Kidney (tissue), 14 donors: ENCODE results near the gene THADA. TPM values are rescaled to one million over a fixed set of nuclear protein-coding genes. Genes with fewer than 3 reads are reported as not detected.

ENCODE experiments used
- DNase-seq, 5 donors: peaks; one replicate each; pipeline ENCODE4 v3.0.0-alpha.2; 2013 to 2020
- FAIRE-seq: peaks from 2 replicates; lab custom pipeline; 2012; peaks lifted over from hg19 to GRCh38; lab: Jason Lieb, UNC
- H3K27ac ChIP-seq, 2 donors: one replicate each; pipeline ENCODE4 v1.7.0; 2013; ENCODE audit warnings: low read depth in 2 of 2, low read length in 2 of 2, inconsistent platforms in 1 of 2
- H3K27me3 ChIP-seq: one replicate; pipeline ENCODE4 v1.7.1; 2013; ENCODE audit warnings: low read length, inconsistent platforms; ENCODE audit not compliant: control insufficient read depth, insufficient read depth
- H3K36me3 ChIP-seq, 3 donors: one replicate each; pipeline versions ENCODE4 v1.7.0 to v1.7.1; 2013; ENCODE audit warnings: low read length in 3 of 3, control low read depth in 1 of 3, inconsistent platforms in 1 of 3; ENCODE audit not compliant: insufficient read depth in 3 of 3, control insufficient read depth in 2 of 3
- H3K4me1 ChIP-seq, 3 donors: one replicate each; pipeline versions ENCODE4 v1.7.0 to v1.7.1; 2013; ENCODE audit warnings: low read length in 3 of 3, inconsistent platforms in 1 of 3, low read depth in 1 of 3; ENCODE audit not compliant: control insufficient read depth in 2 of 3, insufficient read depth in 2 of 3
- H3K4me3 ChIP-seq, 3 donors: one replicate each; pipeline versions ENCODE4 v1.7.0 to v1.8.1; 2013; ENCODE audit warnings: low read length in 3 of 3, control low read depth in 1 of 3, inconsistent platforms in 1 of 3
- H3K9ac ChIP-seq, 3 donors: one replicate each; pipeline versions ENCODE4 v1.7.0 to v1.7.1; 2013; ENCODE audit warnings: low read length in 3 of 3, control low read depth in 1 of 3, inconsistent platforms in 1 of 3
- H3K9me3 ChIP-seq, 3 donors: one replicate each; pipeline versions ENCODE4 v1.7.0 to v1.7.1; 2013; ENCODE audit warnings: low read length in 3 of 3, control low read depth in 1 of 3, inconsistent platforms in 1 of 3; ENCODE audit not compliant: control insufficient read depth in 2 of 3, insufficient read depth in 1 of 3
- CTCF ChIP-seq: IDR thresholded peaks from 3 replicates; pipeline ENCODE4 v1.5.1; 2012; ENCODE audit warnings: mild to moderate bottlenecking, moderate library complexity, borderline replicate concordance; ENCODE audit not compliant: insufficient read depth; ENCODE audit errors: extremely low read depth
- intact Hi-C: fragments of 100-400 bp; cut with DNase I; formaldehyde crosslinking; loops from one replicate; pipeline ENCODE4 v1.11.1; 2022
- polyA plus RNA-seq: library from polyadenylated mRNA; stranded (reverse); fragments of 350-450 nt; fragmentation: Illumina TruSeq; extraction: RNeasy Lipid Tissue Mini Kit (QIAGEN cat#74804); gene quantifications from one replicate; pipeline ENCODE4 v1.2.3, GENCODE V29; 2014; ENCODE audit warnings: low read depth, low replicate concordance; ENCODE audit not compliant: insufficient read depth
- total RNA-seq: library from RNA; stranded (reverse); fragmentation: NEBNext Ultra II Directional; extraction: Animal tissue kit (Norgen Biotek cat#: 25700); gene quantifications from one replicate; pipeline ENCODE4 v1.2.1, GENCODE V29; 2021
- donor health status: control.
- donor health status: control.
- donor health status: control.
- donor health status: control.
- donor health status: control.
- donor health status: DM: yes; HTN: yes; CAD: no.
- donor health status: Normal renal cell carcinoma (clear cell type).

The THADA gene
- total and polyA plus RNA-seq, 2 donors from 2014 or later, result 21.4 to 45.1 TPM

- peak in 1 of 5 donors; percentile 23 for DNase-seq
- TF ChIP-seq CTCF, result no peak
- no peak overlapping the region for H3K4me3 ChIP-seq
- H3K36me3 ChIP-seq, result no peaks in the 10 kb centered on the region
- no peak overlapping the region for H3K27ac ChIP-seq
- FAIRE-seq, result no peak
- H3K27me3 ChIP-seq, result no peaks in the 10 kb centered on the region
- peaks cover 2 to 9% (median 9%) of the 10 kb centered on the region in 3 donors for H3K4me1 ChIP-seq
- no peak overlapping the region for H3K9ac ChIP-seq
- intact Hi-C loops, result no loop called here
- H3K9me3 ChIP-seq, result no peaks in the 10 kb centered on the region
These were observed 293.5 kb downstream of the THADA start for GRCh38 chr2:43302182-43302960.

DNA sequence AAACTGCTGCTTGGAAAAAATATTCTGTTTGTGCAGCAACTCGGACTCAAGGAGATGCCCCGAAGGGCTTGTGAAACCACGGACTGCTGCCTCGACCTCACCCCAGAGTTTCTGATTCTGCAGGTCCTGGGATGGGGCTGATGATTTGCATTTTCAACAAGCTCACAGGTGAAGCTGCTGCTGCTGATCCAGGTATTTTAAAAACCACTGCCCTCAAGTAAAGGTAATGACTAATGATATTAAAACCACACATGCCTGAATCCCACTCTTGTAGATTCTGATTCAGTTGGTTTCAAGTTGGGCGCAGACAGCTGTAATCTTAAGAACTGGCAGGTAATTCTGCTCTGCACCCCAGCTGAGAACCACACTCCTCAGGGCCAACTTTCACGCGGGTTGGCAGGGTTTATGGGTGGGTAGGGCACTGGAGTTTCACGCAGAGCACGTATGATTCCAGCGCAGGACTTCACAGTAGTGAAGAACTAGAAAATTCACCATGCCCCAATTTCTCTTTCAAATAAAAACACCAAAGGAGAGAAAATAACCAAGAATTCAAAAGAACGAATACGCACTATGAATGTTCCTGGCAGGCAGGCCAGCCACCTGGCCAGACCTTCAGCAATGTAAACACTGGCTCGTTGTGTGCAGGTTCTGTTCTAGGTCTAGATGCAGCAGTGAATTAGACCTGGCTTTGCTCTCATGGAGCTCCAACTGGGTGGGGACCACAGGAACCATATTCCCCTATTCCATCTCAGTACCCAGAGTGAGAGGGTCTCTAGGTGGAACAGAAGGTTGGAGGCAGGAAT lies 294.9 kb downstream of the THADA start:
- intact Hi-C loops, result no loop called here
- H3K27ac ChIP-seq, result peak overlapping the region in 1 of 2 donors; percentile 20
- H3K36me3 ChIP-seq, result no peaks in the 10 kb centered on the region
- H3K4me1 ChIP-seq, result peaks cover 2 to 9% (median 7%) of the 10 kb centered on the region in 3 donors
- no peak for FAIRE-seq
- no peak for DNase-seq
- H3K27me3 ChIP-seq, result no peaks in the 10 kb centered on the region
- H3K4me3 ChIP-seq, result no peak overlapping the region
- no peaks in the 10 kb centered on the region for H3K9me3 ChIP-seq
- TF ChIP-seq CTCF, result no peak
- H3K9ac ChIP-seq, result peak overlapping the region in 1 of 3 donors; percentile 8

- DNase-seq (no peak), FAIRE-seq (no peak)
- Histone ChIP-seq H3K4me3 (no peak overlapping the region), H3K4me1 (peaks cover 2 to 9% (median 7%) of the 10 kb centered on the region in 3 donors), H3K36me3 (no peaks in the 10 kb centered on the region), H3K9me3 (no peaks in the 10 kb centered on the region), H3K27me3 (no peaks in the 10 kb centered on the region), H3K9ac (peak overlapping the region in 1 of 3 donors; percentile 8), H3K27ac (peak overlapping the region in 1 of 2 donors; percentile 20)
- intact Hi-C loops, result no loop called here
- no peak for TF ChIP-seq CTCF
These were observed 295.6 kb downstream of the THADA start for GRCh38 chr2:43300222-43300621.
